ENCODE results near the gene FGF23.

DNA sequence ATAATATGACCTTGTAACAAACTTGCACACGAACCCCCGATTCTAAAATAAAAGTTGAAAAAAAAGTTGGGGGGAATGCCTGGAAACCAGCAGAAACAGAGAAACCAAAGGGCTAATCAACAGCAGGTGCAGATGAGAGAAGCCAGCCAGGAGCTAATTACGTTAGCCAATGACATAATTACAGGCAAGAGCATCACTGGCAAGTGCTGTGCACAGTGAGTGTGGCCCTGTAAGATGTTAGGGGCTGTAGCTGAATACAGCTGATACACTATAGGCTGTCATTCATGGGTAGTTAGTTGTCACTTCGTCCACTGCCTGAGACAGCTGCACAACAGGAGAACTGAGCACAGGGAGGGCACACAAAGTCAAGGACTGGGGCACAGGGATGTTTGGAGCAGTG lies 7.3 kb upstream of the FGF23 start:
- TF ChIP-seq, protein P1, sequence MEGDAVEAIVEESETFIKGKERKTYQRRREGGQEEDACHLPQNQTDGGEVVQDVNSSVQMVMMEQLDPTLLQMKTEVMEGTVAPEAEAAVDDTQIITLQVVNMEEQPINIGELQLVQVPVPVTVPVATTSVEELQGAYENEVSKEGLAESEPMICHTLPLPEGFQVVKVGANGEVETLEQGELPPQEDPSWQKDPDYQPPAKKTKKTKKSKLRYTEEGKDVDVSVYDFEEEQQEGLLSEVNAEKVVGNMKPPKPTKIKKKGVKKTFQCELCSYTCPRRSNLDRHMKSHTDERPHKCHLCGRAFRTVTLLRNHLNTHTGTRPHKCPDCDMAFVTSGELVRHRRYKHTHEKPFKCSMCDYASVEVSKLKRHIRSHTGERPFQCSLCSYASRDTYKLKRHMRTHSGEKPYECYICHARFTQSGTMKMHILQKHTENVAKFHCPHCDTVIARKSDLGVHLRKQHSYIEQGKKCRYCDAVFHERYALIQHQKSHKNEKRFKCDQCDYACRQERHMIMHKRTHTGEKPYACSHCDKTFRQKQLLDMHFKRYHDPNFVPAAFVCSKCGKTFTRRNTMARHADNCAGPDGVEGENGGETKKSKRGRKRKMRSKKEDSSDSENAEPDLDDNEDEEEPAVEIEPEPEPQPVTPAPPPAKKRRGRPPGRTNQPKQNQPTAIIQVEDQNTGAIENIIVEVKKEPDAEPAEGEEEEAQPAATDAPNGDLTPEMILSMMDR (IDR thresholded peaks at IDR 0.05): no peak
- no peak for TF ChIP-seq POLR2A (IDR thresholded peaks at IDR 0.05)

Measured in body of pancreas (tissue), 4 donors.